GM12878 (cell line): ENCODE data around the gene PTPN13. TPM values are rescaled to one million over a fixed set of nuclear protein-coding genes. Genes with fewer than 3 reads are reported as not detected.

Source experiments
- ATAC-seq: fragments of 200-7000 bp; cut with Tn5 transposase; 3 replicates; pipeline ENCODE4 v1.9.1; 2020; ENCODE audit warnings: mild to moderate bottlenecking, moderate library complexity
- BruUV-seq: library from RNA; stranded (reverse); fragments of 400-500 nt; replicated peaks from 2 replicates; lab custom pipeline; 2021; lab: Mats Ljungman, UMichigan
- CTCF ChIA-PET: fragments of 300-600 bp; sonication (Branson Sonifier 250); formaldehyde crosslinking; extraction: SDS; loops from one replicate; lab custom pipeline; 2021; ENCODE audit warnings: inconsistent platforms; lab: Yijun Ruan, JAX
- POLR2A ChIA-PET: fragments of 350-600 bp; formaldehyde crosslinking; extraction: SDS; loops from one replicate; lab custom pipeline; 2021; ENCODE audit warnings: inconsistent platforms; lab: Charles Lee
- RAD21 ChIA-PET: fragments of 300-600 bp; sonication (Branson Sonifier 250); formaldehyde crosslinking; loops from one replicate; lab custom pipeline; 2023; ENCODE audit warnings: antibody characterized with exemption; ENCODE audit not compliant: unreplicated experiment; lab: Charles Lee
- SMC1A ChIA-PET: fragments of 300-600 bp; sonication (Branson Sonifier 250); formaldehyde crosslinking; loops from one replicate; lab custom pipeline; 2023; ENCODE audit not compliant: unreplicated experiment, uncharacterized antibody; lab: Charles Lee
- DNase-seq: peaks from one replicate; pipeline ENCODE4 v3.0.0-alpha.2; 2011; ENCODE audit warnings: low read depth, low spot score
- FAIRE-seq: peaks from 3 replicates; lab custom pipeline; 2011; peaks lifted over from hg19 to GRCh38; lab: Jason Lieb, UNC
- H2AFZ ChIP-seq: 2 replicates; pipeline ENCODE4 v1.6.0; 2011; ENCODE audit warnings: low read depth, low read length, control low read depth; ENCODE audit not compliant: control insufficient read depth
- H3K27ac ChIP-seq: 2 replicates; pipeline ENCODE4 v1.5.1; 2011; ENCODE audit warnings: control low read depth; ENCODE audit not compliant: control insufficient read depth, insufficient read depth
- H3K27me3 ChIP-seq, 2 experiments: replicated peaks in 1 of 2; 2 replicates each; pipeline versions ENCODE4 v1.6.0 to v1.6.1; 2011; ENCODE audit warnings: low read length in 1 of 2; ENCODE audit not compliant: control insufficient read depth in 2 of 2, insufficient read depth in 2 of 2
- H3K36me3 ChIP-seq, 2 experiments: 2 replicates each; pipeline ENCODE4 v1.5.1; 2011; ENCODE audit warnings: low read length in 1 of 2; ENCODE audit not compliant: control insufficient read depth in 2 of 2, insufficient read depth in 2 of 2
- H3K4me1 ChIP-seq: 2 replicates; pipeline ENCODE4 v1.6.1; 2011; ENCODE audit warnings: mild to moderate bottlenecking, low read length, moderate library complexity, mixed read lengths; ENCODE audit not compliant: control insufficient read depth, insufficient read depth
- H3K4me2 ChIP-seq: 2 replicates; pipeline ENCODE4 v1.6.0; 2011; ENCODE audit warnings: control low read depth; ENCODE audit not compliant: control insufficient read depth, insufficient read depth
- H3K4me3 ChIP-seq: fragments of 200-600 bp; sonication (generic); 2 replicates; pipeline ENCODE4 v1.5.1; 2016
- H3K79me2 ChIP-seq: 2 replicates; pipeline ENCODE4 v1.6.0; 2011; ENCODE audit warnings: low read length; ENCODE audit not compliant: control insufficient read depth, insufficient read depth
- H3K9ac ChIP-seq: 2 replicates; pipeline ENCODE4 v1.8.0; 2011; ENCODE audit warnings: low read length, control low read depth, mixed read lengths; ENCODE audit not compliant: control insufficient read depth, insufficient read depth
- H3K9me3 ChIP-seq: replicated peaks from 3 replicates; pipeline ENCODE4 v1.5.1; 2011; ENCODE audit warnings: mild to moderate bottlenecking, low read length; ENCODE audit not compliant: control insufficient read depth, insufficient read depth
- H4K20me1 ChIP-seq: 2 replicates; pipeline ENCODE4 v1.6.0; 2011; ENCODE audit not compliant: control insufficient read depth, insufficient read depth
- ASH2L ChIP-seq: fragments of 300-600, 200-600 bp; sonication (generic); IDR thresholded peaks from 2 replicates; pipeline ENCODE4 v1.6.1; 2017; ENCODE audit warnings: low read depth, mild to moderate bottlenecking, borderline replicate concordance
- ATF7 ChIP-seq: fragments of 450-650 bp; IDR thresholded peaks from 2 replicates; pipeline ENCODE4 v1.6.1; 2016; ENCODE audit warnings: low read depth, mild to moderate bottlenecking
- CHD2 ChIP-seq: IDR thresholded peaks from 2 replicates; pipeline ENCODE4 v1.6.1; 2011; ENCODE audit warnings: low read depth, low read length, improper control_type of control experiment, borderline replicate concordance
- EED ChIP-seq: sonication (generic); IDR thresholded peaks from 2 replicates; pipeline ENCODE4 v1.6.1; 2016; ENCODE audit warnings: antibody characterized with exemption, low read depth
- FOXK2 ChIP-seq: fragments of 450-650 bp; IDR thresholded peaks from 2 replicates; pipeline ENCODE4 v1.6.1; 2017; ENCODE audit warnings: mild to moderate bottlenecking, moderate library complexity
- IKZF2 ChIP-seq, 2 experiments: fragments of 450-650 bp; IDR thresholded peaks; 2 replicates each; pipeline ENCODE4 v1.6.1; 2017; ENCODE audit warnings: mild to moderate bottlenecking in 2 of 2, moderate library complexity in 2 of 2
- MTA2 ChIP-seq: fragments of 450-650 bp; IDR thresholded peaks from 2 replicates; pipeline ENCODE4 v1.6.1; 2016; ENCODE audit warnings: low read depth, mild to moderate bottlenecking, moderate library complexity
- NBN ChIP-seq: fragments of 450-650 bp; IDR thresholded peaks from 2 replicates; pipeline ENCODE4 v1.6.1; 2016
- SRF ChIP-seq, 2 experiments: IDR thresholded peaks; 2 replicates each; pipeline ENCODE4 v1.6.1; 2011; ENCODE audit warnings: low read depth in 2 of 2, low read length in 2 of 2, mild to moderate bottlenecking in 1 of 2, moderate library complexity in 1 of 2
- whole genome bisulfite sequencing: methylation state at CpG from one replicate; pipeline ENCODE4 v1.1.6; 2016; ENCODE audit warnings: low lambda C conversion rate; ENCODE audit not compliant: insufficient replicate concordance, insufficient coverage; ENCODE audit errors: missing lambda C conversion rate; 5-methylcytosine and 5-hydroxymethylcytosine counted together
- in situ Hi-C: fragments of 300-500 bp; cut with MboI; formaldehyde crosslinking; loops from 9 replicates; pipeline ENCODE4 v1.14.3; 2018; ENCODE audit warnings: mixed read lengths
- intact Hi-C: fragments of 100-400 bp; cut with micrococcal nuclease; formaldehyde crosslinking; loops from one replicate; pipeline ENCODE4 v1.14.2; 2022; ENCODE audit not compliant: unreplicated experiment
- polyA plus RNA-seq, 11 experiments: library from polyadenylated mRNA; depleted of rRNA in 4 of 11; unstranded in 6 of 11; stranded (reverse) in 5 of 11; fragments of >200 nt; fragmentation: Nextera tagmentation in 4 of 11; fragmentation: Illumina TruSeq in 1 of 11; extraction: Ambion mirVana in 4 of 11; extraction: Trizol in 1 of 11; gene quantifications; 1 replicate in 1 of 11; 2 replicates in 10 of 11; pipeline versions ENCODE4 v1.2.1 to v1.2.3, GENCODE V29; 2011 to 2016; ENCODE audit warnings: inconsistent platforms in 2 of 11, missing spikeins in 2 of 11, low read depth in 1 of 11
- total RNA-seq, 4 experiments: library from RNA; depleted of rRNA in 3 of 4; stranded (reverse); fragments of >200 nt in 3 of 4; fragmentation: Illumina TruSeq in 1 of 4; extraction: Trizol in 1 of 4; gene quantifications; 2 replicates each; pipeline versions ENCODE4 v1.2.1 to v1.2.3, GENCODE V29; 2013 to 2021
- TF ChIP-seq, protein P1 (sequence below): IDR thresholded peaks from 2 replicates; pipeline ENCODE4 v1.6.1; 2012; ENCODE audit warnings: low read depth, low read length, improper control_type of control experiment

The PTPN13 gene
- total and polyA plus RNA-seq, 10 of the 15 experiments (the other 5 are each of a cell fraction or from before 2014, with no cell fraction given), result 8.5 to 69.4 (median 33.9) TPM

DNA sequence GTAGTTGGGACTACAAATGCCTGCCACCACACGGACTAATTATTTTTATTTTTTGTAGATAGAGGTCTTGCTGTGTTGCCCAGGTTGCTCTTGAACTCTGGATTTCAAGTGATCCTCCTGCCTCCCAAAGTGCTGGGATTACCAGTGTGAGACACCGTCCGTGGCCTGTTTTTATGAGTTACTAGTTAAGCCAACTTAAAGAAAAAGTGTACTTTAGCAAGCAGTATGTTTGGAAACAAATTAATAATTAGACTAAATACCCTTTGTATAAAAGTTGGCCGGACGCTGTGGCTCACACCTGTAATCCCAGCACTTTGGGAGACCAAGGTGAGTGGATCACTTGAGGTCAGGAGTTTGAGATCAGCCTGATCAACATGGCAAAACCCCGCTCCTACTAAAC is 14.2 kb upstream of the PTPN13 start (continued):
- TF ChIP-seq, protein P1, sequence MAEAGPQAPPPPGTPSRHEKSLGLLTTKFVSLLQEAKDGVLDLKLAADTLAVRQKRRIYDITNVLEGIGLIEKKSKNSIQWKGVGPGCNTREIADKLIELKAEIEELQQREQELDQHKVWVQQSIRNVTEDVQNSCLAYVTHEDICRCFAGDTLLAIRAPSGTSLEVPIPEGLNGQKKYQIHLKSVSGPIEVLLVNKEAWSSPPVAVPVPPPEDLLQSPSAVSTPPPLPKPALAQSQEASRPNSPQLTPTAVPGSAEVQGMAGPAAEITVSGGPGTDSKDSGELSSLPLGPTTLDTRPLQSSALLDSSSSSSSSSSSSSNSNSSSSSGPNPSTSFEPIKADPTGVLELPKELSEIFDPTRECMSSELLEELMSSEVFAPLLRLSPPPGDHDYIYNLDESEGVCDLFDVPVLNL, result no peak
- TF ChIP-seq CHD2, result no peak
- no peak for TF ChIP-seq NBN
- no peak for TF ChIP-seq FOXK2
- TF ChIP-seq SRF (IDR thresholded peaks at IDR 0.05; ENCODE audit: low read depth in 2 of 2, low read length in 2 of 2), result no peak
- TF ChIP-seq, all 136 proteins: peak for 0

DNA sequence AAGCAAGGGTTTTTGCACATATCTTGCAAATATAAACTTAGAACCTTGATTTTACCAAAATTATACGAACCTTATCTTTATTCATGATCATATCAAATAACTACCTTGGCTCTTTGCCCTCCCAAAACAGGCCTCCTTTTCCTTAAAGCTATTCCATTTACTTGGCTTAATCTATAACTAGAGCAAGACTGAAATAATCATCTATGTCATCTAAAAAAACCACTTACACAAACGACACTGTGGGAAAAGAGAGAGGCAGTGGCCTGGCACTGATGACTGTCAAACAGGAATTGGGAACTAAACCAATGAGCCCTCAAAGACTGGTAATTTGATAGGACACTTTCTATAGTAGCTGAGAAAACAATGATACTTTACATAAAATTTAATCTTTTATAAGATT is 11.7 kb upstream of the PTPN13 start:
- no peak overlapping the region for H3K27ac ChIP-seq
- DNase-seq, result no peak
- SMC1A ChIA-PET, result interaction anchor here (0.6 to 10.1 kb wide), 11 partner anchors 12 to 381 kb away, joined by 3 to 209 read pairs (median 5); partner anchors contain the start of gene PTPN13

More for the DNA sequence above, 11.7 kb upstream of the PTPN13 start:
- no peak overlapping the region for H3K9ac ChIP-seq
- no peaks in the 10 kb centered on the region for H3K27me3 ChIP-seq
- ChIA-PET CTCF (interaction anchor here (0.6 to 3.1 kb wide), 9 partner anchors 11 to 1822 kb away, joined by 3 to 12 read pairs (median 3); partner anchors contain the start of gene PTPN13), RAD21 (interaction anchor here (0.6 to 9.0 kb wide), 11 partner anchors 11 to 75 kb away, joined by 3 to 115 read pairs (median 7); partner anchors contain the start of gene PTPN13), POLR2A (interaction anchor here (0.6 to 8.7 kb wide), 6 partner anchors 11 to 1108 kb away, joined by 3 to 89 read pairs (median 4); partner anchors contain the start of genes ARHGAP24 and PTPN13)
- BruUV-seq, result no TSS peak
- in situ Hi-C loops, result no loop called here
- no peak overlapping the region for H3K4me2 ChIP-seq
- intact Hi-C loops, result no loop called here
- H3K9me3 ChIP-seq, result no peaks in the 10 kb centered on the region; the same call in 2 of the 3 replicates
- H3K4me3 ChIP-seq, result no peak overlapping the region
- no peak for FAIRE-seq
- 0 out of 2 replicates have a peak, but pooled peaks cover 3% of the 10 kb centered on the region for H3K4me1 ChIP-seq
- H2AFZ ChIP-seq, result peak overlapping the region; percentile 39
- TF ChIP-seq ATF7, result peak; percentile 31
- no peak for TF ChIP-seq ASH2L
- peak; percentile 21; the same call in 1 of the 2 replicates for TF ChIP-seq MTA2
- 0 out of 2 replicates have a peak, but pooled peaks have one; percentile 16 for TF ChIP-seq EED
- peak in 1 of 2 experiments; percentile 19; a peak in 2 of 4 replicates for TF ChIP-seq IKZF2 (IDR thresholded peaks at IDR 0.05)
- no peaks in the 10 kb centered on the region for H3K79me2 ChIP-seq
- peak; percentile 54 for ATAC-seq
- H3K36me3 ChIP-seq, result no peaks in the 10 kb centered on the region
- WGBS, result 18% methylated on average over 2 of the region's 2 CpGs
- H4K20me1 ChIP-seq, result no peaks in the 10 kb centered on the region
